Liver (tissue), 3 donors: ENCODE results near the gene SLC12A8.

Experiments used
- EGR1 ChIP-seq, 2 donors: IDR thresholded peaks; 2 replicates each; pipeline ENCODE4 v1.6.1; 2016 to 2018; ENCODE audit warnings: antibody characterized with exemption in 2 of 2, low read depth in 2 of 2
- GABPA ChIP-seq, 2 donors: IDR thresholded peaks in 1 of 2; conservative IDR thresholded peaks in 1 of 2; 2 replicates each; pipeline ENCODE4 v1.6.1; 2016; ENCODE audit warnings: antibody characterized with exemption in 2 of 2, mild to moderate bottlenecking in 1 of 2, moderate library complexity in 1 of 2
- NR2F2 ChIP-seq: IDR thresholded peaks from 2 replicates; pipeline ENCODE4 v1.6.1; 2016; ENCODE audit warnings: antibody characterized with exemption
- RAD21 ChIP-seq, 2 donors: IDR thresholded peaks; 2 replicates each; pipeline ENCODE4 v1.6.1; 2016; ENCODE audit warnings: antibody characterized with exemption in 2 of 2, mild to moderate bottlenecking in 2 of 2
- RXRA ChIP-seq, 2 donors: IDR thresholded peaks; 2 replicates each; pipeline ENCODE4 v1.6.1; 2017 to 2018; ENCODE audit warnings: antibody characterized with exemption in 2 of 2, mild to moderate bottlenecking in 1 of 2
- TAF1 ChIP-seq: conservative IDR thresholded peaks from 2 replicates; pipeline ENCODE4 v1.6.1; 2016; ENCODE audit warnings: antibody characterized with exemption, mild to moderate bottlenecking
- YY1 ChIP-seq: IDR thresholded peaks from 2 replicates; pipeline ENCODE4 v1.6.1; 2016; ENCODE audit warnings: antibody characterized with exemption, mild to moderate bottlenecking
- ZBTB33 ChIP-seq: IDR thresholded peaks from 2 replicates; pipeline ENCODE4 v1.6.1; 2016; ENCODE audit warnings: antibody characterized with exemption
- TF ChIP-seq, protein P1 (sequence below): fragments of 150-350 bp; IDR thresholded peaks from 2 replicates; pipeline ENCODE4 v1.5.1; 2017; ENCODE audit warnings: improper control_type of control experiment, low read depth, low read length; ENCODE audit not compliant: missing input control
- TF ChIP-seq, protein P2 (sequence below): IDR thresholded peaks from 2 replicates; pipeline ENCODE4 v1.6.1; 2016; ENCODE audit warnings: antibody characterized with exemption
- TF ChIP-seq, protein P3 (sequence below): IDR thresholded peaks from 2 replicates; pipeline ENCODE4 v1.6.1; 2016; ENCODE audit warnings: antibody characterized with exemption
- donor health status: healthy.
- donor health status: healthy.

DNA sequence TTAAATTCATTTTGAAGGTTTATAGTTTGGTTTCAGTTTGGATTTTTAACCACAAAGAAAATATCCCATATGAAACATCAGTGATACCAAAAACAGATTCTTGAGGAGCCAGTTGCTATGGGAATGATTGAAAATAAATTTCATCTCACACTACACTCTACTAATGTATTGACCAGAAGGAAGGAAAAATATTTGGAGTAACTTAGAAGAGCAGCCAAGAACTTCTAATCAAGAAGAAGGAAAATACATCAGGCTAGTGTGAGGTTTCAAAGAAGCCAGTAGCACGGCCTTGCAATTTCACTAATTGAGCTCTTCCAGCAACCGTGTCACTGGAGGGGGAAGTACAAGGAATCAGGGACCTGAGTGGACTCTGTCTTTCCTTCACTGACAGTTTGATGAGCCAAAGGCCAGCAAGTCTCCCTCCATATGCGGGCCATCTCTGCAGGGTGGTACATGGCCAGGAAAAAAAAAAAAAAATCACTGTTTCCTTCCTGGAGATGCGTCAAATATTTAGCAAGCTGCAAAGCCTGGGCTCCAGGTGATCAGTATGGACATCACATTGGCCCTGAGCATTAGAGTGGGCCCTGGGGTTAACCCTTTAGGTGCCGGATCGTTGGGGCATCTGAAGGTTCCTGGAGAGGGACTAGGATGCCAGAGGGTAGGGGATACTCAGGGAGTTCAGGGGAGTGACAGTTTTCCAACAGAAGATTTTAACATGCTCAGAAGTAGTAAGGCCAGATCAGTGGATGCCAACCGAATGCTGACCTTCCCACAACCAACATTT lies 37.1 kb downstream of the SLC12A8 start:
- TF ChIP-seq RXRA (IDR thresholded peaks at IDR 0.05) (no peak), ZBTB33 (no peak), TAF1 (no peak), EGR1 (IDR thresholded peaks at IDR 0.05; ENCODE audit: low read depth in 2 of 2) (no peak), RAD21 (IDR thresholded peaks at IDR 0.05) (no peak), YY1 (no peak), NR2F2 (no peak), GABPA (IDR thresholded peaks at IDR 0.05 in 1 of 2, conservative IDR thresholded peaks at IDR 0.05 in 1 of 2) (no peak)
- TF ChIP-seq, protein P1, sequence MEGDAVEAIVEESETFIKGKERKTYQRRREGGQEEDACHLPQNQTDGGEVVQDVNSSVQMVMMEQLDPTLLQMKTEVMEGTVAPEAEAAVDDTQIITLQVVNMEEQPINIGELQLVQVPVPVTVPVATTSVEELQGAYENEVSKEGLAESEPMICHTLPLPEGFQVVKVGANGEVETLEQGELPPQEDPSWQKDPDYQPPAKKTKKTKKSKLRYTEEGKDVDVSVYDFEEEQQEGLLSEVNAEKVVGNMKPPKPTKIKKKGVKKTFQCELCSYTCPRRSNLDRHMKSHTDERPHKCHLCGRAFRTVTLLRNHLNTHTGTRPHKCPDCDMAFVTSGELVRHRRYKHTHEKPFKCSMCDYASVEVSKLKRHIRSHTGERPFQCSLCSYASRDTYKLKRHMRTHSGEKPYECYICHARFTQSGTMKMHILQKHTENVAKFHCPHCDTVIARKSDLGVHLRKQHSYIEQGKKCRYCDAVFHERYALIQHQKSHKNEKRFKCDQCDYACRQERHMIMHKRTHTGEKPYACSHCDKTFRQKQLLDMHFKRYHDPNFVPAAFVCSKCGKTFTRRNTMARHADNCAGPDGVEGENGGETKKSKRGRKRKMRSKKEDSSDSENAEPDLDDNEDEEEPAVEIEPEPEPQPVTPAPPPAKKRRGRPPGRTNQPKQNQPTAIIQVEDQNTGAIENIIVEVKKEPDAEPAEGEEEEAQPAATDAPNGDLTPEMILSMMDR: no peak
- TF ChIP-seq, protein P2, sequence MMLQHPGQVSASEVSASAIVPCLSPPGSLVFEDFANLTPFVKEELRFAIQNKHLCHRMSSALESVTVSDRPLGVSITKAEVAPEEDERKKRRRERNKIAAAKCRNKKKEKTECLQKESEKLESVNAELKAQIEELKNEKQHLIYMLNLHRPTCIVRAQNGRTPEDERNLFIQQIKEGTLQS: no peak
- TF ChIP-seq, protein P3, sequence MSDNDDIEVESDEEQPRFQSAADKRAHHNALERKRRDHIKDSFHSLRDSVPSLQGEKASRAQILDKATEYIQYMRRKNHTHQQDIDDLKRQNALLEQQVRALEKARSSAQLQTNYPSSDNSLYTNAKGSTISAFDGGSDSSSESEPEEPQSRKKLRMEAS: no peak
